Endothelial cell of umbilical vein (primary cell): ENCODE data around the gene HDHD3. TPM values are rescaled to one million over a fixed set of nuclear protein-coding genes. Genes with fewer than 3 reads are reported as not detected.

Experiments used
- BruUV-seq: library from RNA; stranded (reverse); fragments of 400-500 nt; replicated peaks from 2 replicates; lab custom pipeline; 2021; lab: Mats Ljungman, UMichigan
- CTCF ChIA-PET: fragments of 300-600, 350-600 bp; sonication (Branson Sonifier 250); formaldehyde crosslinking; loops from one replicate; lab custom pipeline; 2021; ENCODE audit warnings: antibody characterized with exemption, inconsistent platforms; lab: Charles Lee
- POLR2A ChIA-PET: fragments of 300-600, 350-600 bp; sonication (Branson Sonifier 250); formaldehyde crosslinking; loops from one replicate; lab custom pipeline; 2021; ENCODE audit warnings: antibody characterized with exemption, inconsistent platforms; lab: Charles Lee
- DNase-seq: peaks from one replicate; pipeline ENCODE4 v3.0.0-alpha.2; 2011; ENCODE audit warnings: low read depth, low spot score
- FAIRE-seq: peaks from 2 replicates; lab custom pipeline; 2011; peaks lifted over from hg19 to GRCh38; lab: Jason Lieb, UNC
- H2AFZ ChIP-seq: 2 replicates; pipeline ENCODE4 v1.6.0; 2012; ENCODE audit warnings: low read depth, low read length, control low read depth, inconsistent platforms
- H3K27ac ChIP-seq: 2 replicates; pipeline ENCODE4 v1.5.1; 2011; ENCODE audit warnings: low read depth, mild to moderate bottlenecking, control low read depth, low read length, moderate library complexity; ENCODE audit not compliant: insufficient read depth
- H3K27me3 ChIP-seq, 2 experiments: 2 replicates each; pipeline versions ENCODE4 v1.6.0 to v1.6.1; 2011; ENCODE audit warnings: low read length in 2 of 2, mixed read lengths in 1 of 2; ENCODE audit not compliant: control insufficient read depth in 2 of 2, insufficient read depth in 2 of 2
- H3K36me3 ChIP-seq, 2 experiments: 2 replicates in 1 of 2; 3 replicates in 1 of 2; pipeline ENCODE4 v1.5.1; 2011; ENCODE audit warnings: low read length in 2 of 2, mild to moderate bottlenecking in 1 of 2, moderate library complexity in 1 of 2; ENCODE audit not compliant: control insufficient read depth in 2 of 2, insufficient read depth in 2 of 2; ENCODE audit errors: extremely low read depth in 1 of 2
- H3K4me1 ChIP-seq: 3 replicates; pipeline ENCODE4 v1.5.1; 2011; ENCODE audit warnings: mild to moderate bottlenecking, low read length; ENCODE audit not compliant: control insufficient read depth, insufficient read depth; ENCODE audit errors: extremely low read depth
- H3K4me2 ChIP-seq: 2 replicates; pipeline ENCODE4 v1.6.1; 2011; ENCODE audit warnings: low read length, control low read depth, mixed read lengths; ENCODE audit not compliant: insufficient read depth
- H3K4me3 ChIP-seq, 3 experiments: fragments of 200-600 bp in 1 of 3; sonication (generic), shearing (Covaris generic) in 1 of 3; replicated peaks in 1 of 3; 2 replicates each; pipeline ENCODE4 v1.5.1; 2011 to 2016; ENCODE audit warnings: control low read depth in 3 of 3, low read length in 3 of 3, mild to moderate bottlenecking in 2 of 3, inconsistent platforms in 1 of 3, low read depth in 1 of 3, moderate library complexity in 1 of 3; ENCODE audit not compliant: insufficient read depth in 1 of 3
- H3K79me2 ChIP-seq: 2 replicates; pipeline ENCODE4 v1.6.0; 2012; ENCODE audit warnings: low read length, inconsistent platforms; ENCODE audit not compliant: control insufficient read depth, insufficient read depth
- H3K9ac ChIP-seq: replicated peaks from 2 replicates; pipeline ENCODE3; 2011; ENCODE audit warnings: low read length, control low read depth; ENCODE audit not compliant: insufficient read depth; ENCODE audit errors: extremely low read depth
- H3K9me1 ChIP-seq: replicated peaks from 3 replicates; pipeline ENCODE4 v1.6.0; 2011; ENCODE audit warnings: mild to moderate bottlenecking, low read length; ENCODE audit not compliant: control insufficient read depth, insufficient read depth; ENCODE audit errors: extremely low read depth
- H3K9me3 ChIP-seq: replicated peaks from 2 replicates; pipeline ENCODE4 v1.5.1; 2012; ENCODE audit warnings: low read length, inconsistent platforms; ENCODE audit not compliant: control insufficient read depth, insufficient read depth
- H4K20me1 ChIP-seq: replicated peaks from 2 replicates; pipeline ENCODE3; 2011; ENCODE audit warnings: mild to moderate bottlenecking, low read length; ENCODE audit not compliant: control insufficient read depth, insufficient read depth; ENCODE audit errors: extremely low read depth
- CTCF ChIP-seq, 2 donors: IDR thresholded peaks; 1 replicate in 1 of 2; 2 replicates in 1 of 2; pipeline ENCODE4 v1.5.1; 2011; ENCODE audit warnings: low read length in 2 of 2, mild to moderate bottlenecking in 2 of 2, moderate library complexity in 2 of 2, control low read depth in 1 of 2, inconsistent platforms in 1 of 2, low read depth in 1 of 2; ENCODE audit not compliant: insufficient read depth in 1 of 2; ENCODE audit errors: extremely low read depth in 1 of 2
- EZH2 ChIP-seq: IDR thresholded peaks from 2 replicates; pipeline ENCODE4 v1.6.1; 2012; ENCODE audit warnings: borderline replicate concordance, low read depth, mild to moderate bottlenecking, moderate library complexity, low read length, inconsistent platforms; ENCODE audit not compliant: severe bottlenecking
- FOS ChIP-seq: IDR thresholded peaks from 2 replicates; pipeline ENCODE4 v1.6.1; 2011; ENCODE audit warnings: mild to moderate bottlenecking, low read length, moderate library complexity, borderline replicate concordance; ENCODE audit not compliant: insufficient read depth
- GATA2 ChIP-seq: IDR thresholded peaks from 2 replicates; pipeline ENCODE4 v1.7.0; 2011; ENCODE audit warnings: low read depth, mild to moderate bottlenecking, moderate library complexity, mixed read lengths, low read length; ENCODE audit not compliant: insufficient read length, insufficient read depth
- JUN ChIP-seq: IDR thresholded peaks from 2 replicates; pipeline ENCODE4 v1.6.1; 2011; ENCODE audit warnings: borderline replicate concordance, low read depth; ENCODE audit not compliant: insufficient read length, insufficient read depth
- MAX ChIP-seq: IDR thresholded peaks from 2 replicates; pipeline ENCODE4 v1.6.1; 2011; ENCODE audit not compliant: insufficient read depth, insufficient read length
- POLR2A ChIP-seq: IDR thresholded peaks from 2 replicates; pipeline ENCODE4 v1.6.1; 2012; ENCODE audit warnings: low read depth, mild to moderate bottlenecking, control low read depth, low read length
- POLR2AphosphoS5 ChIP-seq: IDR thresholded peaks from 2 replicates; pipeline ENCODE4 v1.6.1; 2012; ENCODE audit warnings: low read depth, mild to moderate bottlenecking, control low read depth, low read length, moderate library complexity; ENCODE audit not compliant: insufficient read depth
- dilution Hi-C: fragments of 300-500 bp; cut with MboI; formaldehyde crosslinking; loops from one replicate; pipeline ENCODE4 v1.15.0; 2019; ENCODE audit warnings: low sequenced_read_pairs; ENCODE audit not compliant: extremely low pct_ligation_motif_present
- intact Hi-C: fragments of 100-400 bp; cut with micrococcal nuclease; formaldehyde crosslinking; loops from one replicate; pipeline ENCODE4 v1.10.0; 2022
- polyA plus RNA-seq, 4 experiments: library from polyadenylated mRNA; depleted of rRNA in 3 of 4; stranded (reverse) in 3 of 4; unstranded in 1 of 4; fragments of >200 nt; gene quantifications; 2 replicates each; pipeline versions ENCODE4 v1.2.1 to v1.2.3, GENCODE V29; 2011 to 2012; ENCODE audit warnings: missing spikeins in 1 of 4
- total RNA-seq: library from RNA; stranded (reverse); gene quantifications from 2 replicates; pipeline ENCODE4 v1.2.3, GENCODE V29; 2021

The HDHD3 gene
- total and polyA plus RNA-seq, 2 donors (not counting 3 experiments of a cell fraction or from before 2014, with no cell fraction given): 7.6 to 14.1 TPM

GRCh38 chr9:113395000-113395861 is 18.4 kb upstream of the HDHD3 start:
- Histone ChIP-seq H3K4me3 (no peak overlapping the region), H4K20me1 (no peaks in the 10 kb centered on the region), H3K36me3 (peaks cover 0 to 2% of the 10 kb centered on the region in 2 experiments), H3K4me2 (no peak overlapping the region), H2AFZ (no peak overlapping the region), H3K9me3 (no peaks in the 10 kb centered on the region), H3K27ac (no peak overlapping the region), H3K9me1 (no peaks in the 10 kb centered on the region), H3K9ac (no peak overlapping the region), H3K79me2 (no peaks in the 10 kb centered on the region), H3K4me1 (peaks cover 20% of the 10 kb centered on the region), H3K27me3 (no peaks in the 10 kb centered on the region)
- DNase-seq (no peak), FAIRE-seq (no peak)
- dilution Hi-C loops: no loop called here
- POLR2A ChIA-PET: no interaction called here
- TF ChIP-seq CTCF (IDR thresholded peaks at IDR 0.05; ENCODE audit: extremely low read depth in 1 of 2, insufficient read depth in 1 of 2, low read depth in 1 of 2, low read length in 2 of 2) (no peak), JUN (no peak), GATA2 (no peak), MAX (no peak), FOS (no peak), EZH2 (no peak), POLR2A (no peak), POLR2AphosphoS5 (no peak)
- CTCF ChIA-PET: no interaction called here
- intact Hi-C loops: no loop called here
- BruUV-seq: no TSS peak
